ENCODE data around the gene ELOB. TPM values are rescaled to one million over a fixed set of nuclear protein-coding genes. Genes with fewer than 3 reads are reported as not detected.

ELOB gene
- total RNA-seq, 1 experiment from 2014 or later = 319 TPM

DNA sequence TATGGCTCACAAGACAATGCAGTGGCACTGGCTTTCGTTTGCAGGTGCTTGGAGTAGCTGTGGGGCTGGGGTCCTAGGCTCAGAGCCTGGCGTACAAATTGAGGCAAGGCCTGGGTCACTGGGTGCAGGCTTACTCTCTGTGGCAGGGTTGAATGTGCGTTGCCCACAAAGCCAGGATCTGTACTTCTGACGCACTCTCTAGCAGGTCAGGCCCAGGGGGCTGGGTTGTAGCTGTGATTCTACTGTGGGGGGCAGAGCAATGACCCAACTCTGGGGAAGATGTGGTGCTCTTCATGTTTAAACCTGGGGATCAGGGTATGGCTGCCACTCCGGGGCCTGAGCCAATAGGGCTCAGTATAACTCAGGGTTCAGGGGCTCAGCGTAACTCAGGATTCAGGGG, 33.6 kb upstream of the ELOB start:
- Histone ChIP-seq H3K18ac (ENCODE audit: insufficient read length, low read depth, low read length) (no peak overlapping the region), H3T11ph (ENCODE audit: low read length) (no peak overlapping the region), H2BK120ac (ENCODE audit: low read depth, low read length, poor library complexity, severe bottlenecking) (no peak overlapping the region), H3K4me1 (ENCODE audit: insufficient read depth, low read length) (no peaks in the 10 kb centered on the region), H3K23ac (ENCODE audit: insufficient read length, low read depth, low read length) (no peak overlapping the region), H2BK20ac (ENCODE audit: low read depth, low read length, poor library complexity, severe bottlenecking) (no peak overlapping the region), H4K20me1 (ENCODE audit: control insufficient read depth, insufficient read depth, insufficient read length) (no peaks in the 10 kb centered on the region), H4K5ac (ENCODE audit: insufficient read length, low read depth, low read length) (no peak overlapping the region), H3K9me3 (ENCODE audit: control insufficient read depth, low read depth, low read length) (no peaks in the 10 kb centered on the region), H2AFZ (ENCODE audit: low read length) (no peak overlapping the region), H3K23me2 (ENCODE audit: insufficient read length, low read depth, low read length, poor library complexity, severe bottlenecking) (no peaks in the 10 kb centered on the region), H4K8ac (replicated peaks; ENCODE audit: insufficient read length, low read depth, low read length) (no peak overlapping the region), H2BK15ac (ENCODE audit: low read depth, low read length) (no peak overlapping the region), H3K79me1 (ENCODE audit: insufficient read depth, low read depth, low read length, poor library complexity, severe bottlenecking) (no peaks in the 10 kb centered on the region), H2BK5ac (ENCODE audit: insufficient read length, low read length) (no peak overlapping the region), H3K27ac (ENCODE audit: insufficient read length, low read depth, low read length) (no peak overlapping the region), H2AK5ac (ENCODE audit: insufficient read length, low read length) (no peak overlapping the region), H3K4me2 (ENCODE audit: insufficient read depth, insufficient read length, low read length) (no peak overlapping the region), H4K91ac (ENCODE audit: insufficient read length, low read depth, low read length) (no peak overlapping the region), H2BK12ac (ENCODE audit: insufficient read length, low read depth, low read length) (no peak overlapping the region), H3K9ac (ENCODE audit: extremely low read depth, insufficient read length, low read length) (no peak overlapping the region), H3K4ac (ENCODE audit: low read depth, low read length) (no peak overlapping the region), H3K56ac (ENCODE audit: insufficient read length, low read depth, low read length) (no peak overlapping the region), H3K79me2 (ENCODE audit: insufficient read depth, low read length) (no peaks in the 10 kb centered on the region), H3K14ac (ENCODE audit: insufficient read depth, low read length) (no peak overlapping the region), H3K27me3 (ENCODE audit: insufficient read depth, low read length) (no peaks in the 10 kb centered on the region)
- H3K36me3 Mint-ChIP-seq (ENCODE audit: insufficient read depth in 1 of 3, low read depth in 3 of 3) = no peaks in the 10 kb centered on the region
- peaks cover 2 to 4% of the 10 kb centered on the region in 2 experiments; a peak in 2 of 5 replicates for H3K9me3 Mint-ChIP-seq
- peaks cover 7% of the 10 kb centered on the region in 2 experiments; a peak in 3 of 4 replicates for H3K4me1 Mint-ChIP-seq
- no peak overlapping the region for H3K4me3 Mint-ChIP-seq
- DNase-seq = no peak
- H3K27me3 Mint-ChIP-seq (ENCODE audit: low read depth) = peaks cover 29% of the 10 kb centered on the region
- no peak overlapping the region for H3K27ac Mint-ChIP-seq
- TF ChIP-seq, protein P1, sequence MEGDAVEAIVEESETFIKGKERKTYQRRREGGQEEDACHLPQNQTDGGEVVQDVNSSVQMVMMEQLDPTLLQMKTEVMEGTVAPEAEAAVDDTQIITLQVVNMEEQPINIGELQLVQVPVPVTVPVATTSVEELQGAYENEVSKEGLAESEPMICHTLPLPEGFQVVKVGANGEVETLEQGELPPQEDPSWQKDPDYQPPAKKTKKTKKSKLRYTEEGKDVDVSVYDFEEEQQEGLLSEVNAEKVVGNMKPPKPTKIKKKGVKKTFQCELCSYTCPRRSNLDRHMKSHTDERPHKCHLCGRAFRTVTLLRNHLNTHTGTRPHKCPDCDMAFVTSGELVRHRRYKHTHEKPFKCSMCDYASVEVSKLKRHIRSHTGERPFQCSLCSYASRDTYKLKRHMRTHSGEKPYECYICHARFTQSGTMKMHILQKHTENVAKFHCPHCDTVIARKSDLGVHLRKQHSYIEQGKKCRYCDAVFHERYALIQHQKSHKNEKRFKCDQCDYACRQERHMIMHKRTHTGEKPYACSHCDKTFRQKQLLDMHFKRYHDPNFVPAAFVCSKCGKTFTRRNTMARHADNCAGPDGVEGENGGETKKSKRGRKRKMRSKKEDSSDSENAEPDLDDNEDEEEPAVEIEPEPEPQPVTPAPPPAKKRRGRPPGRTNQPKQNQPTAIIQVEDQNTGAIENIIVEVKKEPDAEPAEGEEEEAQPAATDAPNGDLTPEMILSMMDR (conservative IDR thresholded peaks at IDR 0.05) = no peak
- no CpG with 5 or more reads among the region's 6 CpGs for WGBS (ENCODE audit: extremely low coverage, insufficient read length, low lambda C conversion rate)
